Glomerular endothelial cell (primary cell): Measurements from ENCODE around the gene ACVR1B. TPM values are rescaled to one million over a fixed set of nuclear protein-coding genes. Genes with fewer than 3 reads are reported as not detected.
"Not testable (repeated sequence)": the region's sequence is repeated elsewhere in the genome, so short reads cannot be mapped to it uniquely, and the experiment has no call there.

Experiments
- DNase-seq: peaks from one replicate; pipeline ENCODE4 v3.0.0-alpha.2; 2011; ENCODE audit warnings: low read depth, low spot score; ENCODE audit errors: extremely low read depth
- total RNA-seq: library from RNA; depleted of rRNA; stranded (reverse); fragments of >200 nt; gene quantifications from 2 replicates; pipeline ENCODE4 v1.2.3, GENCODE V29; 2015

The ACVR1B gene
- total RNA-seq, 1 donor from 2014 or later, result 9.0 TPM

DNA sequence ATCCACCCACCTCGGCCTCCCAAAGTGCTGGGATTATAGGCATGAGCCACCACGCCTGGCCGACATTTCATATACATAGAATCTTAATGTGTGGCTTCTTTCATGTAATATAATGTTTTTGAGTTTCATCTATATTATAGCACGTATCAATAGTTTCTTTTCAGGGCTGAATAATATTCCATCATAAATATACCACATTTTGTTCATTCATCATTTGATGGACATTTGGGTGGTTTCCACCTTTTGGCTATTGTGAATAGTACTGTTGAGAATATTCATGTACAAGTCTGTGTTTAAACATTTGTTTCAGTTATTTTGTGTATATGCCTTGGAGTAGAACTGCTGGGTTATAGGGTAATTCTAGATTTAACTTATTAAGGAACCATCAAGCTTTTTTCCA is 12.0 kb downstream of the ACVR1B start:
- no peak for DNase-seq

DNA sequence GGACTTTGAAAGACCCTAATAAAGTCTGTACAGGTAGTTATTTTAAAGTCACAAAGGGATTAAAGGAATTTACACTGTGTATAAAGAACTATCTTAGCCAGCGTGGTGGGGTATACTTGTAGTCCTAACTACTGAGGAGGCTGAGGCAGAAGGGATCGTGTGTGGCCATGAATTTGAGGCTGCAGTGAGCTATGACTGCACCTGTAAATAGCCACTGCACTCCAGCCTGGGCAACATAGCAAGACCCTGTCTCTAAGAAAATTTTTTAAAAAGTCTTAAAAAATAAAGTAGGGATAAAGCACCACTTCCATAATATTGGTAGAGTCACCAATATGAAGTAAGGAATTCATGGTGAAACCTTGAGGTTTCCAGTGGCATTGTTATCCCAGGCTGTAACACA is 18.1 kb downstream of the ACVR1B start:
- DNase-seq, result no peak

DNA sequence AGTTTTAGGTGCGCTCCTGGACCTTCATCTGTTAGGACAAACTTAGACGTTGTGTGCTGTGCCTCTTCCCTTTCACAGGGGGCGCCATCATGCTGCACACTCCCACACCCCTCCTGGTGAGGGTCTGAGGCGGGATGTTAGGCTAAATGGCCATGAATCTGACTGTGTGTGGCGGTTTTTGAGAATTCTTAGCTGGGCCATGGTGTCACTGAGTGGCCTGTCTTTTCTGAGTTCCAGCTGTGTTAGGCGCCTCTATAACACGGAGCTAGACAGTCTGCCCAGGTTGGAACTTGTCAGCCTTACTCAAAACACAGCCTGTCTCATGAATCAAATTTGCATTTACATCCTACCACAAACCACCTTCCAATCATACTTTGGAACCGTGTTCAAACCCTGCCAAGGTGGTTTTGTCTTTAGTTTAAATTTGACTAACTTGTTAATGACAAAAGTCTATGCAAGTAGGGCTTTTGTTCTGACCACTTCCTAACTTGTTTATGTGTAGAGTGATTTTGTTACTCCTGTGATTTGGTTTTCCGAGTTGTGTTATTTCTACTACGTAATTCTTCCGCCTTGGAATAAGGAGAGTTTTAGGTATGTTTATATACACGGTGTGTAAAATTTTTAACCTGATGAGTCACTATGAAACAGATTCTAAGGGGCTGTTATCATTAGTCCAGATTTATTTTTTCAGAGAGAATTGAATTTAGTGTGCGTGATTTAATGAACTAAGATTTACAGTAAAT is 19.6 kb downstream of the ACVR1B start:
- no peak for DNase-seq

DNA sequence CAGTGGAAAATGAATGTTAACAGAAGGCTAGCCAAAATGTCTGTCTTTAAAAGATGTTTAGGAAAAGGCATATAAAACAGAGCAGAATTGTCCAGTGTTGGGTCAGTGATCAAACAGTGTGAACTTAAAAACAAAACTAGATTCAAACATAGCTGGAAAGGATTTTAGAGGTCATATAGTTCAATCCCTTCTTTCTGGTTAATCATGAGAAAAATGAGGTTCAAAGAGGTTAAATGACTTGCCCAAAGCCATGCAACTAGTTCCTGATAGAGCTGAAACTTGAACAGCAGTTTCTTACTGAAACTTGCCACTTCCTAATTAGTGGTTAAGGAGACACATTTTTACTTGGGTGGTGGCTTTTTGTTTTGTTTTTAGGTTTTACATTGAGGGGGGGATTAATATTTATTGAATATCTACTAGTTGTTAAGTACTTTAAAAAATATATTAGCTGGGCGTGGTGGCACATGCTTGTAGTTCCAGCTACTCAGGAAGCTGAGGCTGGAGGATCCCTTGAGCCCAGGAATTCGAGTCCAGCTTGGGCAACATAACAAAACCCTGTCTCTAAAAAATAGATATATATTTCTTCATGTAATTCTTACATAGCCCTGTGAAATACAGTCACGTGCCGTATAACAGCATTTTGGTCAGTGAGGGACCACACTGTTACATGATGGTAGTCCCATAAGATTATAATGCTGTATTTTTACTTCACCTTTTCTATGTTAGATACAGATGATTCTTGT is 20.4 kb downstream of the ACVR1B start:
- no peak for DNase-seq

DNA sequence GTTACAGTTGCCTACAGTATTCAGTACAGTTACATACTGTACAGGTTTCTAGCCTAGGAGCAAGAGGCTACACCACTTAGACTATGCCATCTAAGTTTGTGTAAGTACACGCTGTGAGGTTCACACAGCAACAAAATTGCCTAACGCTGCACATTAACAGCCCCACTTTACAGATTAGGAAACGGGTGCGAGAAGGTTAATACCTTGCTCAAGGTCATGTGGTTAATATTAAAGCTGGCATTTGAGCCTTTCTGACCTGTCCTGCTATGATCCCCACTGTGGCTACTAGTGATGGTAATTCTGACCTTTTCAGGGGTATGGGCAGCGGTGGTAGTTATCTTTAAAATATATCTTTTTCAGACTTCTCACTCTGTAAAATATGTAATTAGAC is 20.9 kb downstream of the ACVR1B start:
- no peak for DNase-seq

DNA sequence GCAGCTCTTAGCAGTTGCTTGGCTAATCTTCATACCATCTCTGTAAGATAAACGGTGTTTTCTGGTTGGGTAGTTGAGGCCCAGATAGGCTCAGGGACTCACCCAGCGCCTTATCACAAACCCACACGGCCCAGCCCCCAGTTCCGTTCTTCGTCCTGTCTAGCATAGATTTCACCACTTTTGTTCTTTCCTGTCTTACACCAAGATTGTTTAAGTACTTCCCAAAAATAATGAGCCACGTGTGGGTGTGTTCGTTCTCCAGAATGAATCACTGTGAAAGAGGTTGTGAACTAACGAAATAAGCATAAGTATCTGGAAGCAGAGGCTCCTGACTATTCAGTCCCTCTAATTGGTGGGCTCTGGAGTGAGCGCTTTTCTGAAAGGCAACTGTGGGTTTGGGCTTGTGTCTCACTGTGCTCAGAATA is 21.4 kb downstream of the ACVR1B start:
- DNase-seq, result no peak

DNA sequence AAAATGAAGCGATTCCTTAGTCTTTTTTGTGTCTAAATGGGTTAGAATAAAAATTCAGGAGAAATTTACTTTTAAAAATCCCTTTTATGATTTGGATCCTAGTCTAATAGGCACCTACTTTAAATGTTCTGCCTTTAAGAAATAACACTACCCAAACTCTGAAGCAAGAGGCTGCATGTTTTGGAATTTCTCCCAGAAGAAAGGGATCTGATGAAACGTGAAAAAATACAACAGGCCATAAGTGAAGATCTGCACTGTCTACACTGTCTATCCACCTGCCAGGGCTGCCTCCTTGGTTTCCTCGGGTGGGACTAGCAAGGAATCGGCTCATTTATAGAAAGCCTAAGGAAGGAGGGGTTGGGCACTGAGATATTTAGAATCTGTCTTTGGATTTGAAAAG is 22.1 kb downstream of the ACVR1B start:
- no peak for DNase-seq

DNA sequence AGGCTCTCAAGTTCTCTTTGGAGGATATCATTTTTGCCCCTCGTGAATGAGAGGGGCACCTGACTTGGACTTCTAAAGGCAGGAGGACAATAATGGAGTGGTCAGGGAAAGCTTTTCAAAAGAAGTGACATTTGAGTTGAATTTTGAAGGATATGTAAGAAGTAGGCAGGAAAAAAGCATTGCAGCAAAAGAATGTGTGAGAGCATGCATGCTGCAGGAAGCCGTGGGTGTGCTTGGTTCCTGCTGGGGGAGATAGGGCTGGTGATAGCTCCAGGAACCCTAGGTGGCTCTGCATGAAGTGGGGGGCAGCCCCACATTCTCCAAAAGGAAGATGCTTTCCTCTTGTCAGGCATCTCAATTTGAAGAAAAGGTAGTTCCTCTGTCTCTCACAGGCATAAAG is 23.1 kb downstream of the ACVR1B start:
- DNase-seq, result no peak

DNA sequence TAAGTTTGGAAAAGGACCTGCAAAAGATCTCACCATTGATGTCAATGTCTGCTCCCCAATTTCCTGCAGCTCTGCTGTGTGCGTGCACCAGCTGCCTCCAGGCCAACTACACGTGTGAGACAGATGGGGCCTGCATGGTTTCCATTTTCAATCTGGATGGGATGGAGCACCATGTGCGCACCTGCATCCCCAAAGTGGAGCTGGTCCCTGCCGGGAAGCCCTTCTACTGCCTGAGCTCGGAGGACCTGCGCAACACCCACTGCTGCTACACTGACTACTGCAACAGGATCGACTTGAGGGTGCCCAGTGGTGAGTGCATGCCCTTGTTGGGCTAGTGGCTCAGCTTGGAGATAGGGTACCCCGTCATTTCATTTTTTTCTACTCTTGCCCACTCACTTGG is 23.7 kb downstream of the ACVR1B start:
- DNase-seq, result no peak

DNA sequence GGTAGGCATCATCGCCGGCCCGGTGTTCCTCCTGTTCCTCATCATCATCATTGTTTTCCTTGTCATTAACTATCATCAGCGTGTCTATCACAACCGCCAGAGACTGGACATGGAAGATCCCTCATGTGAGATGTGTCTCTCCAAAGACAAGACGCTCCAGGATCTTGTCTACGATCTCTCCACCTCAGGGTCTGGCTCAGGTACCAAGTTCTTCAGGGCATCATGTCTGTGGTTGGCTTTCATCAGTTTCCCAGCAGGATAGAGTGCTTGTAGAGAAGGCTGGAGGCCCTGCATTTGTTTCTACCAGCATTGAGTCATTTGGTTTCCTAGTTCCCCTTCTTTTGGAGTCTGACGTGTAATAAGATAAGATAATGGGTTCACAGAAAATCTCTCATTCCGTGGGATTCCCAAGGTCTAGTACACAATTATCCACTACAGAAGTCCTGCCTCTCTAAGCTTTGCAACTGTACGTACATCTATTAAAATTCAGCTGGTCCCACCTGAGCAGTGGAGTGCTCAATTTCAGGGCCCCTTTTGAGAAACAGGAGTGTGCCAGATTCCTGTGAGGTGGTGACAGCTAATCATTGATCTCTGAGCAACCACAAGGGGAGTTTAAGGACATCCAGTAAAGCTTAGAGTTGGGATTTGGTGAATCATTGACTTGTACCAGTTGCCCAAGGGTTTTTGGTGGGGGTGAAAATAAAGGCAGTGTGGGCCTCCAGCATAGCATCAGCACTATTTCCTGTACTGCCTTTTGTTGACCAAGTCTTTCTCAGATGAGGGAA is 25.1 kb downstream of the ACVR1B start:
- no peak for DNase-seq

DNA sequence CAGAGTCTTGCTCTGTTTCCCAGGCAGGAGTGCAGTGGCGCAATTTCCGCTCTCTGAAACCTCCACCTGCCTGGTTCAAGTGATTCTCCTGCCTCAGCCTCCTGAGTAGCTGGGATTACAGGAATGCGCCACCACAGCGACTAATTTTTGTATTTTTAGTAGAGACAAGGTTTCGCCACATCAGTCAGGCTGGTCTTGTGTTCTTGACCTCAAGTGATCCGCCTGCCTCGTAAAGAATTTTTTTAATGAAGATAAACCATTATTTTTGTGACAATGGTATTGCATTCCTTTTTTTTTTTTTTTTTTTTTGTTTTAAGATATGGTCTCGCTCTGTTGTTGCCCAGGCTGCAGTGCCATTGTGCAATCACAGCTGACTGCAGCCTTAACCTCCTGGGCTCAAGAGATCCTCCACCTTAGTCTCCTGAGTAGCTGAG is 25.8 kb downstream of the ACVR1B start:
- no peak for DNase-seq

DNA sequence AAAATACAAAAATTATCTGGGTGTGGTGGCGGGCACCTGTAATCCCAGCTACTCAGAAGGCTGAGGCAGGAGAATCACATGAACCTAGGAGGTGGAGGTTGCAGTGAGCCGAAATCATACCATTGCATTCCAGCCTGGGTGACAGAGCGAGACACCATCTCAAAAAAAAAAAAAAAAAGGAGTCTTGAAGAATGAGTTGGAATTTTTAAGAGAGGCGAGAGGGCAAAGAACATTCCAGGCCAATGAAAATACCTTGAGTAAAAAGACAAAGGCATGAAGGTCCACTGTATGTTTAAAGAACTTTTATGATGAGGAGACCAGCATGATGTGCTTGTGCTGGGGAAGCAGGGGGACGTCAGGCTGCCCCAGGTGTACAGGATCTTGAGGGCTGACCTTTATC is 27.8 kb downstream of the ACVR1B start:
- DNase-seq, result not testable (repeated sequence)

DNA sequence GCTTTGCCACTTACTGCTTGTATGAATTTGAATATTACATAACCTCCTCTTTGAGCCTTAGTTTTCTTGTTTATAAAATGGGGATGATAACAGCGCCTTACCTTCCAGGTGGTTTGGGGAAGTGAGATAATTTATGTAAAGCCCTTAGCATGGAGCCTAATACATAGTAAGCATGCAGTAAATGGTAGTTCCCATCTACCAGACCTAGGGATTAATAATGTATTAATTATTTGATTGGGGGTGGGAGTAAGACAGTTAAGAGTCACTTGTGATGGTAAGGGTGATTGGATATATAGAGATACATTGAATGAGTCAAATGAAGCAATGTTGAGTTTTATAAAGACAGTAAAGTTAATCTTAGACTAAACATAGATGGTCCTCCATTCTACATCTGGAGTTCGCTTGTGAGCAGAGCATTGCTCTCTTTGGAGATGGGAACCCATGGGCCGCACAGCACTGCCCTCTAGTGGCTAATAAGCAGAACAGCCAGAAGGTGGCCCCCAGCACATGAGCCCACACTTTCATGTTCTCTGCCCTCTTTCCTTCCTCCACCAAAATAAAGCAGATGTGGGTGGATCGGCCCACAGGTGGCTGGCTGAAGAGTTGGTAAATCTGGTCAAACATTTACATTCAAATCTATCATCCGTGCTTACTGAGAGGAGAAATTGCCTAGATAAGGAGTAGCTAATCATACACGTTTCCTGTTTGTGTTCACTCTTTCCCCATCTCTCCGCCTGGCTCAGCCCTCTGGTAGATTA is 28.7 kb downstream of the ACVR1B start:
- DNase-seq, result no peak

DNA sequence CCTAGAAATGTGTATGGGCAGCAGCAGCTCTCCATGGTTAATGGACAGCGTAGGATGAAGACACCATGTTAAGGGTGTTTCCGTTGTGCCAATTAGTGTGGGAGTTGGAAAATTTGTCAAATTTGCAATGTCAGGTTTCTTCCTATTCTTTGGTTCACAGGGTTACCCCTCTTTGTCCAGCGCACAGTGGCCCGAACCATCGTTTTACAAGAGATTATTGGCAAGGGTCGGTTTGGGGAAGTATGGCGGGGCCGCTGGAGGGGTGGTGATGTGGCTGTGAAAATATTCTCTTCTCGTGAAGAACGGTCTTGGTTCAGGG is 29.3 kb downstream of the ACVR1B start:
- no peak for DNase-seq

DNA sequence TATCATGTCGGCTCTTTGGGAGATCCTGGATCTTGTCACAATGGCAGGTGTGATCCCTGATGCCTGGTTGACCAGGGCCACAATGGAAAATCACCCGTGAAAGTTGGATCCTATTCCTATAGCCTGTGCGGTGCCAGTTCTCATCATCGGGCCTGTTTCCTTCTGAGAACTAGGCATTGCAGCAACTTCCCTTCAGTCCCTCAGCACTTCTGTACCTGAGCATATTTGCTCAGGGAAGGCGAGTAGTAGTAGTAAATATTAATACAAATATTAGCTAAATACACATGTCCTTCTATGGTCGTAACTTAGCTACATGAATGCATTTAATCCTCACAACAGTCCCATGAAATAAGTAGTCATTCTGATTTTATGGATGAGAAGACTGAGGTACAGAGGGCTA is 33.2 kb downstream of the ACVR1B start:
- DNase-seq, result no peak

DNA sequence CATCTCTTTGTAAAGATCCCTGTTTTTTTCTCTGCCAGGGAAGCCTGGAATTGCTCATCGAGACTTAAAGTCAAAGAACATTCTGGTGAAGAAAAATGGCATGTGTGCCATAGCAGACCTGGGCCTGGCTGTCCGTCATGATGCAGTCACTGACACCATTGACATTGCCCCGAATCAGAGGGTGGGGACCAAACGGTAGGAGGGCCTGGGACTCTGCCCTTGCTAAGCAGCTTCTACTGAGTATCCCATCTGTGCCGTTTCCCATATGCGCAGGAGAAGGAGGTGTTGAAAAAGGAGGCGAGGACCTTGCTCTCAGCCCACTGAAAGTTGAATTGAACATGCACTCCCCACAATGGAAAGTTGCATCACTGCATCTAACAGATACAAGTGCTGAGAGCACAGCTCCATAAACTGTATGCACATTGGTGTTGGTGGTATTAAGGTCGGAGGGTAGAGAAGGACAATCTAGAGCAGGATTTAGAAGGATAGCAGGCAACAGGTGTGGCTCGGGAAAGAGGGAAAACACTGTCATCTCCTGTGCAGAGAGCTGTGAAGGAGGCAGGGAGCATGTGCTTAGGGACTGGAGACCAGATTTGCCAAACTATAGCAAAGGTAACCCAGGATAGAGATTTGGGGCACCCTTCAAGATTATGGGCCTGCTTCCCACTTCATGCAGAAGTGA is 33.8 kb downstream of the ACVR1B start:
- no peak for DNase-seq

DNA sequence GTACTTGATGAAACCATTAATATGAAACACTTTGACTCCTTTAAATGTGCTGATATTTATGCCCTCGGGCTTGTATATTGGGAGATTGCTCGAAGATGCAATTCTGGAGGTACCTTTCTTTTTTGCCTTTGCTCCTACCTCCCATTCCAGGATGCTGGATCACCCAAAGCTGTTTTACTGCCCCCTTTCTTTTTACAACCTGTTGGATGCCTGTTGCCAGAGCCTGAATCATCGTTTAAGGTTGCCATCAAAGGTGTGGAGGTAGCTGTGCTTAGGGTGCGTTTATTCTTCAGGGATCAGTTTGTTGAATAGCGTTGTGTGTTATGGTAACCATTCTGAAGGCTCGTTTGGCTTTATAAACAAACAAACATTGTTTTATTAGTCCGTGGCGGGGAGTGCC is 35.3 kb downstream of the ACVR1B start:
- DNase-seq, result no peak

DNA sequence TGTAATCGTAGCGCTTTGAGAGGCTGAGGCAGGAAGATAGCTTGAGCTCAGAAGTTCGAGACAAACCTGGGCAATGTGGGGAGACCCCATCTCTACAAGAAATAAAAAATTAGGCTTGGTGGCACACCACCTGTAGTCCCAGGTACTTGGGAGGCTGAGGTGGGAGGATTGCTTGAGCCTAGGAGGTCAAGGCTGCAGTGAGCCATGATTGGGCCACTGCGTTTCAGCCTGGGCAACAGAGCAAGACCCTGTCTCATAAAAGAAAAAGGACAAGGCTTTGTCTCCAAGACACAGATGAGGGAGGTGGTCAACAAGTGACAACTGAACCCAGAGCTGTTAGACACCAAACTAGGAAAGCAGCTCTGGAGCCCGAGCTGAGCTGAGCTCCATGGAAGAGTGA is 40.7 kb downstream of the ACVR1B start:
- DNase-seq, result no peak

DNA sequence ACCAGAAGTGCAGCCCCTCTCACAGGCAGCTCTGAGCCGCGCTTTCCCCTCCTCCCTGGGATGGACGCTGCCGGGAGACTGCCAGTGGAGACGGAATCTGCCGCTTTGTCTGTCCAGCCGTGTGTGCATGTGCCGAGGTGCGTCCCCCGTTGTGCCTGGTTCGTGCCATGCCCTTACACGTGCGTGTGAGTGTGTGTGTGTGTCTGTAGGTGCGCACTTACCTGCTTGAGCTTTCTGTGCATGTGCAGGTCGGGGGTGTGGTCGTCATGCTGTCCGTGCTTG is 43.0 kb downstream of the ACVR1B start:
- no peak for DNase-seq

DNA sequence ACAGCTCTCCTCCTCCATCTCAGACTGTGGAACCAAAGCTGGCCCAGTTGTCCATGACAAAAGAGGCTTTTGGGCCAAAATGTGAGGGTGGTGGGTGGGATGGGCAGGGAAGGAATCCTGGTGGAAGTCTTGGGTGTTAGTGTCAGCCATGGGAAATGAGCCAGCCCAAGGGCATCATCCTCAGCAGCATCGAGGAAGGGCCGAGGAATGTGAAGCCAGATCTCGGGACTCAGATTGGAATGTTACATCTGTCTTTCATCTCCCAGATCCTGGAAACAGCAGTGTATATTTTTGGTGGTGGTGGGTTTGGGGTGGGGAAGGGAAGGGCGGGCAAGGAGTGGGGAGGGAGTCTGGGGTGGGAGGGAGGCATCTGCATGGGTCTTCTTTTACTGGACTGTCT is 43.5 kb downstream of the ACVR1B start:
- DNase-seq, result no peak

DNA sequence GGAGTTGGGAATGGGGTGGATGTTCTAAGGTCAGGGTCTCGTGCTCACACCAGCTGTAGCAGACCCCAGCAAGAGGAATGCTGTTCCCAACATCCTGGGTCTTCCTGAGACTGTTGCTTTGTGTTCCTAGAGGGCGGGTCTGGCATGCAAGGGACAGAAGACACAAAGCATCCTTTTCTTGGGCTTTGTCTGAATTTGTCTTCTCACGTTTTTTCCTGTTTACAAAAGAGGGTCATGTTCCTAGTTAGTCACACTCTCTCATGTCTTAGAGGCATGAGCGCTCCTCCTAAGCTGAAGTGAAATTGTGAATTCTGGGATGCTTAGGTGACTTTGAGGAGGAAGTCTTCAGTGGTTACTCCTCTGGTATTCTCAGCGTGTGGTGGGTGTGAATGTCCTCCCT is 45.6 kb downstream of the ACVR1B start:
- DNase-seq, result no peak
